ENCODE data around the gene ATRAID.

The ATRAID gene

DNA sequence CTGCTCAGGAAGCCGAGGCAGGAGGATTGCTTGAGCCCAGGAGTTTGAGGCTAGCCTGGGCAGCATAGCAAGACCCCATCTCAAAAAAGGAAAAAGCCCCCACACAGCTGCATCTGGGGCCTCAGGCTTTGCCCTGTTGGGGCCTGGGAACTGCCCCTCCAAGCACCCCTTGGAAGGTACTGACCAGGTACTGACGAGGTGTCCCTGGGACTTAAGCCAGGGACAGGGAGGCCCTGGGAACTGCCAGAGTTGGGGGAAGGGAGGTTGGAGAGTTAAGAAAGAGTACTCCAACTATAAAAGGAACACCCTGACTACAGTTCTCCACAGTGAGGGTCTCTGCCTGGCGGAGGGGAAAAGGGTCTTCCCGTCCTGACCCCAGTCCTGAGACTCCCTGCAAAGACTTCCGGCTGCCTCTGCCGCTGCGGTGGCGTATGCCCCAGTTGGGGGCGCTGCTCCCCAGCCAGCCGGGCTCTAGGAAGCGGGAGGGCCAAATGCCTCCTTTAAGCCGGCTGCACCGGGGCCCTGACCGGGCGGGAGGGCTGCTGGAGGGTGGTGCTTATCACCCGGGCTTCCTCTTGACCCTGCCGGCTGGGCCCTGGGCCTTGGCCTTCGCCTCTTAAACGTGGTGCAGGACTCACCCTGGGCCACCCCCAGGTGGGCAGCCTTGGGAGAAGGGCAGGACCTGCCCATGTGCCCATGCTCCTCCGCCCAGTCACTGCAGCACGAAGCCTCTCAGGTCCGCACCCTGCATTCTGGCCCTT, 38.2 kb downstream of the ATRAID start:
- no peak for DNase-seq (ENCODE audit: low read depth, low spot score)

DNA sequence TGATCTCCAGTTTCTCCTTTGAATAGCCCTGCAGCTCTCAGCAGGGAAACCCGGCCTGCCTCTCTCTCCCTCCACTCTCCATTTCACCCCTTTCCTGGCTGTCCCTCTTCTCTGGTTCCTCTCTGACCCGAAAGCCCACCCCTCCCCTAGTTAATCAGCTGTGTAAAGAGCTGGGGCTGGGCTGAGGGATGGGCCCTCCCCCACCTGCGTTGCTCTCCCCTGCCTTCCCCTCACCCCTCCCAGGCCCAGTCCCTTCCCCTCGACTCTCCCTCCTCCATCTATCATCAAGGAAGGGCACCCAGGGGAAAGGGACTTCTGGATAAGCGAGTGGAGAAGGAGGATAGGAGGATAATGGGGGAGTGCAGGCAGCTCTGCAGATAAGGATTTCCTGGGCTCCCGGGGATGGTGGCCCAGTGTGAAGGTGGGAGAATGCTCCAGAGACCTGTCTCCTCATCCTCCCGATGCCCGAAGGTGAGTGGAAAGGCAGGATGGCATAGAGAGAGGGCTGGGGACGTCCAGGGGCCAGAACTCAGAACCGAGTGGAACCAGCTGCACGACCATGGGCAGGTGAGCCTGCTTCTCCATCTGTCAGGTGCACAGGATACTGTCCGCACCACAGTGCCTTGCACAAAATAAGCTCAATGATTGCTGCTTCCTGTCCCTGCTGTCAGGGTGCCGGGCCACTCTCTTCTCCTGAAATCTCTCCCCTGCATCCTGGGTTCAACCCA, 39.0 kb downstream of the ATRAID start:
- DNase-seq (ENCODE audit: low read depth, low spot score), result no peak

DNA sequence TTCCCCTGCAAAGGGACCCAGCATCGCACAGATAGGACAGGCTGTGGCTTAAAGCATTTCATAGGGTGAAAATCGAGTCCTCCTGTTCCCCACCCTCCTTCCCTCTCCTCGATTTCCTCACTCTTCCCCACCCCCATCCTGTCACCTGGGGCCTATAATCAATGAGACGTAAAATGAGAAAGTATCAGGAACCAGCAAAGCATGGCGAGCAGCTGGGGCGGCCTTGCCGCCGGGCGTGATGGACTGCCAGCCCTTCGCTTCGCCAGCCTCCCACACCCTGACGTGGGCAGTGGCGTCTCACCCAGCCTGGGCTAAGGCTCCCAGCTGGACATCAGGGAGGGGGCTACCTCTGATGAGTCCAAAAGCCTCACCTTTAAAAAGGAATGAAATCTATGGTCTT, 39.9 kb downstream of the ATRAID start:
- no peak for DNase-seq (ENCODE audit: low read depth, low spot score)

DNA sequence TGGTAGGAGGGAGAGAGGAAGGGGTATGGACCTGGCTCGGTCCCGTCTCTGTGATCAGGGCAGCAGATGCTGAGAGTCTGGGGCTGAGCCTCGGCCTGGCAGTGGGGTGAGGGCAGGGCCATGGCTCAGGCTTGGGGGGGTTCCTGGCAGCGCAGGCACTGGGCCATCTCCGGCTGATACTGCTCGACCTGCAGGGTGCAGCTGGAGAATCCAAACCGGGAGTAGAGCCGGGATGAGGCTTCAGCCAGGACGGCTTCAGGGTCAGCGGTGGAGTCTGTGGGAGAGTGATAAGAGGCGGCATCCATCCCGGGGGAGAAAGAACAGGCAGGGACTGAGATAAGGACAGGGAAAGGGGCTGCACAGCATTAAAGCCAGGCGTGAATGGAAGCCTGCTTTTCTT, 43.3 kb downstream of the ATRAID start:
- no peak for DNase-seq (ENCODE audit: low read depth, low spot score)

DNA sequence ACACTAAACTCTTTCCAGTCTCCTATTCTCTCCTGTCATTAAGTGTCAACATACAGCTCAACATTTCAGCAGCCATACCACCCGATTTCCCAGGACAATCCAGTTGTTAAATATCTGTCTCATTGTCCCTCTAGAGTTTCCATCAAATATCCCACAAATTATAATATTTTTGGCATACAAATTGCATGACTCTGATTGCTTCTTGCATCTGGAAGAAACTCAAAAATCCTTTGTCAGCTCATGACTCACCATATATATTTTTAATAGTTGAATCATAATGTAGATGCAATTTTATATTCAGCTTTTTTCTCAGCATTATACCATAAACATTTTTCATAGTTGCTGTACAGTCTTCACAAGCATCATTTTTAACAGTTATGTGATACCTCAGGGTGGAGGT, 43.8 kb downstream of the ATRAID start:
- no peak for DNase-seq (ENCODE audit: low read depth, low spot score)

DNA sequence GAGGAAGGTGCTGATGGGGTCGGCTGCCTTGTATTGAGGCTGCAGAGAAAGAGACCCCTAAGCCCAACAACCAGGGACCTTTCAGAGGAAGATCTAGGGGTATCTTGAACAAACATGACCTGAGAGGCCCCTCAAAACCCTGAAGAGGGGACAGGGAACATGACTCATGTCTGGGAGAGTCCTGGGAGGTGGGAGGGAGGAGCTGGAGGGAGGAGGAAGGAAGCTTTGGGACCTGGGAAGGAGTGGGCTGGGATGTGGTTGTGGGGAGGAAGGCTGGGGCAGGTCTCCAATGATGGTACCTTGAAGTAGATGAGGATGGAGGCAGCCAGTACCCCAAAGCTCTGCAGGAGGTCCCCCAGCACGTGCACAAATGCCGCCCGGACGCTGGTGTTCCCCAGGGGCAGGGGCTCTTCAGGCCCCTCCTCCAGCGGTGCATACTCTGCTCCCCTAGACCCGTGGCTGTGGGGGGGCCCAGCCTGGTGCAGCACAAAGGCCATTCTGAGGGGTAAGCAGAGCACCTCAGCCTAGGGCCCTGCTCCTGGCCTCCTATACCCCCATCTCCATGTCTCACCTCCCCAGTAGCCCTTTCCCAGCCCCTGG, 45.1 kb downstream of the ATRAID start:
- no peak for DNase-seq (ENCODE audit: low read depth, low spot score)

DNA sequence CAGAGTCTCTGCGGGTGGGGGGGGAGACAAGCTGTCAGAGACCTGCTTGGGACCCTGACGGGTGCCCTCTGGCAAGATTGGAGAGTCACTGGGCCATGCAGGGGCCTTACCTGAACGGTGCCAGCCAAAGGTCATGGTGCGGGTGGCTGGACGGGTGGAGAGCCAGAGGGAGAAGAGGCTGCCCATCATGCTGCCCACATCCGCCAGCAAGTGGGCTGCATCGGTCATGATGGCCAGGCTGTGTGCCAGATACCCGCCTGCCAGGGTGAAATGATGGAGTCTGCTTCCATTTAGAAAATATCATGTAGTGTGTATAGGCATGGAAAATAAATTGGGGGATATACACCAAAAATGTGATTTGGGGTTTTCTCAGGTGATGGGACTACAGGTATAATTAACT, 46.2 kb downstream of the ATRAID start:
- DNase-seq (ENCODE audit: low read depth, low spot score), result no peak

DNA sequence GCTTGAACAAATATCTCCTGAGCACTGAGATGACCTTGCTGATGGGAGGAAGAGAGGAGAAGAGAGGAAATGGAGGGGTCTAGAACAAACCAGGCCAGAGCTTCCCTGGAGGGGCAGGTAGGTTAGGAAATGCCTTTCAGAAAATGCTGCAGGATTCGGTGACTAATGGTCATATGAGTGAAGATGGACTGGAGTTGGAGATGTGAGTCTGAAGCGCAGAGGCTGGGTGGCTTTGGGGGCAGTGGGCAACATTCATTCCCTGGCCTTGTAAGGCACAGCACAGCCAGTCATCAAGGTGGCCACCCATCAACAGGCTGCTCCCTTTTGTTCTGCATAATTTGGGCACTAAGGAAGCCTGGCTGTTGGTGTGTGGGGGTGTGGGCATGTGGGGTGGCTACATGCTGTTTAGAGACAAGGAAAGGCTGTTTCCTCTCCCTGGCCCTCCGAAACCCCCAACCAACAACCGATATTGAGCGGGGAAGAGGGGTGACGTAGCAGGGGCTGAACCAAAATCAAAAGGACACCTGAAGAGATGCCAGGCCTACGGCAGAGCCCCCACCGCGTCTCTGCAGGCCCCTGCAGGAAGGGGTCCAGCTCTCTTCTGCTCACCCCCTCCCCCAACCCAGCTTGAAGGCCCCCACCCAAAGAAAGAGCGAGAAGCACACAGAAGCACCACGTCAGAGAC, 49.5 kb downstream of the ATRAID start:
- DNase-seq (ENCODE audit: low read depth, low spot score), result no peak

DNA sequence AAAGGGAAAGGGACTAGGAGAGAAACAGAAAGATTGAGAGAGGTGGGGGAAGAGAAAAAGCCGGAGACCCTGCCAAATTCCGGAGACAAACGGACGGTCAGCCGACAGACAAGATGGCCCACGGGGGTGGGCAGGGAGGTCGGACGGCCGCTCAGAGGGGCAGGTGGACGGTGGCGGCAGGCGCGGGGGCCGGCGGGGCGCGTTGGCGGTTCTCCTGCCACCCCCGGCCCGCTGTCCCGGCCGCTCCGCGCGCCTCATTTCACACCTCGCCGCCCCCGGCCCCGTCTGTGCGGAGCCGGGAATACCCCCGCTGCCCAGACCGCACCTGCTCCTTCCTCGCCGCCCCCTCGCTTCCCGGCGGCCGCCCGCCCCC, 50.1 kb downstream of the ATRAID start:
- no peak for DNase-seq (ENCODE audit: low read depth, low spot score)

DNA sequence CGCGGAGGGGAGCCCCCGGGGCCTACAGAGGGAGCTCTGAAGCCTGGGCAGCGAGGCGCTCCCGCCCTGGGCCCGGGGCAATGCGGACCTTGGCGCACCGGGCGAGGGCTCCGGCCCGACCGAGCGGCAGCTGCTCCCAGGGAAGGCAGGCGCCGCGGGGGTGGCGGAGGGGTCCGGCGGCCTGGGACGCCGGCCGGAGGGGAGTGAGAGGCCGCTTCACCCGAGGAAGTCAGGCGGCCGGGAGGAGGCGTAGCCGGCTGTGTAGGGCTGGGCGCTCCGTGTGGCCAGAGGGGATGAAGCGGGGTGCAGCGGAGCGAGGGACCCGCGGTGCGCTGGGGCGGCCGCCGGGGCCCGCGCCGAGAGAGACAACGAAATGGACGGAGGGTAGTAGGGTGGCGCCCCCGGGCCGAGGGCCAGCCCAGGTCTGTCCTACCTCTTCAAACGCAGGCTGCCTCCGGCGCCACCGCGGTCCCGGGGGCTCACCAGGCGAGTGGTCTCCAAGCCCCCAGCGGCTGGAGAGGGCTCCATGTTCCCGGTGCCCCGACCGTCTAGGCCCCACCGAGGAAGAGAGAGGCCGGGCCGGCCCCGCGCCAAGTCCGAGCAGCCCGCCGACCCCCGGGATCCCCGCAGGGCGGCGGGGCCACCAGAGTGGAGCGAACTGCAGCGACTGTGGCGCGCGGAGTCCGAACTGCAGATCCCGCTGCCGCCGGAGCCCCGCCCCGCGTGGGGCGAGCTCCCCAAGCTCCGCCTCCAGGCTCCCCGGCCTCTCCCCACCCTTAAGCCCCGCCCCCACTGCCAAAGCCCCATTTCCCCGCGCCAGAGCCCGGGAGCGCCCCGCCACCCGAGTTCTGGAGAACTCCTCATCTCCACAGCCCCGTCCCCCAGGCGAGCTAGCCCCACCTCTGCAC, 50.8 kb downstream of the ATRAID start, which contains the start of gene SLC30A3:
SLC30A3 (minus strand) TSS at position 669 of the 908 bp plus-strand sequence; CDS start at position 528, 141 bp downstream.
- DNase-seq (ENCODE audit: low read depth, low spot score), result peak; percentile 31

DNA sequence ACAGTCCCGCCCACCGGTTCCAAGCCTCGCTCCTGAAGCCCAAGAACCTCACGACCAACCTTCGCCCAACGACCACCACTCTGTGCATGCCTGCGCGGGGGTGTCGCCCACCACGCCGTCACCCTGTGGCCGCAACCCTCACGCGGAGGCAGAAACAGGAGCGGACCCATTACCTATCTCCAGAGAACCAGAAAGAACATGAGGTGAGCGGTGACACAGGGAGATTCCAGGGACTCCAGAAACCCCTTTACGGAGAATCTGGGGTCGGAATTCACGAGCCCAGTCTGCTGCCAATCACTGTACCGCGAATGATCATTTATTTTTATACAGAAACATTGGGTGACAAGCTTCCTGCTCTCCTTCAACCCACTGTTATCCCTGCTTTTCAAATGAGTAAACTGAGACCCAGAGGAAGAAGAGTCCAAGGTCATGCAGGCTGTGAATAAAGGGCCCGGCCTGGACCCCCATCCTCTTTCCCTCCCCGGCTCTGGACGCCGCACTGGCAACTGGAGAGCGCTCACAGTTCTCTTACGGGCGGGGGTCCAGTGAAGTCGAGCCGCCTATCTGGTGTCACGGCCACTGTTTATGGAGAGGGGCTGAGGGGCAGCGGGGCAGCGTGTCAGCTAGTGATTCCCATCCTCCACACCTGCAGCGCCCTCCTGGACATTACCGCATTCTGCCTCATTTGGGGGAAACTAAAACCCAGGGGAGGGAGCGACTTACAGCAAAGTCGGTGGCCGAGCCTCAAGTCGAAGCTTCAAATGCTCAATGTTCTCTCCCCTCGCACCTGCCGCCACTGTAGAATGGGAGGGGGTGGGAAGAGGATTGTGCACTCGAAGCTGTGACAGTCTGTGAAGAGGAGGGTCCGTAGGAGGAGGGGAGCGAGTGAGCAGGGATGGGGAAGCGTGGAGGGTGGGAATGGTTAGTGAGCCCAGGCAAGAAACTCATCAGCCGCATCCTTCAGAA, 51.7 kb downstream of the ATRAID start:
- no peak for DNase-seq (ENCODE audit: low read depth, low spot score)

DNA sequence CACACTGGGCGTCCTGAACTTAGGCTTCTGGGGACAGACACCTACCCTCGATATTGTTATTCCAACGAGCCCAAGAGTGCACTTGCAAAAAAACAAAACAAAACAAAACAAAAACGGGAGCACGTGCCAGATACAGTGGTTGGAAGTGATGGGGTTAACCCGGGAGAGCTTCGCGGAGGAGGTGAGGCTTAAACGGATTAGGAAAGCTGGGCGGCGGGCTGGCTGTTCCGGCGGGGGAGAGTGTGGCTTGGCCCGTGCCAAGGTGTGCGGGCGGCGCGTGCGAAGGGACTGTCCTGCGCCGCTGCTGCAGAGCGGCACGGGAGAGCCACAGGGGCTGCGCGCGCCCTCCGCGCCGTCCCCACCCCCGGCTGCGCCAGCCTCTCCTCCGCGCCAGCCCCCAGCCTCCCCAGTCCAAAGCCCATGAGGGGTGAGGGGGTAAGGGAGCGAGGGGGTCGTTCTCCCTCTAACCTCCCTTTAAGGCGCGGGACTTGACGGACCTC, 52.5 kb downstream of the ATRAID start:
- DNase-seq (ENCODE audit: low read depth, low spot score), result no peak

DNA sequence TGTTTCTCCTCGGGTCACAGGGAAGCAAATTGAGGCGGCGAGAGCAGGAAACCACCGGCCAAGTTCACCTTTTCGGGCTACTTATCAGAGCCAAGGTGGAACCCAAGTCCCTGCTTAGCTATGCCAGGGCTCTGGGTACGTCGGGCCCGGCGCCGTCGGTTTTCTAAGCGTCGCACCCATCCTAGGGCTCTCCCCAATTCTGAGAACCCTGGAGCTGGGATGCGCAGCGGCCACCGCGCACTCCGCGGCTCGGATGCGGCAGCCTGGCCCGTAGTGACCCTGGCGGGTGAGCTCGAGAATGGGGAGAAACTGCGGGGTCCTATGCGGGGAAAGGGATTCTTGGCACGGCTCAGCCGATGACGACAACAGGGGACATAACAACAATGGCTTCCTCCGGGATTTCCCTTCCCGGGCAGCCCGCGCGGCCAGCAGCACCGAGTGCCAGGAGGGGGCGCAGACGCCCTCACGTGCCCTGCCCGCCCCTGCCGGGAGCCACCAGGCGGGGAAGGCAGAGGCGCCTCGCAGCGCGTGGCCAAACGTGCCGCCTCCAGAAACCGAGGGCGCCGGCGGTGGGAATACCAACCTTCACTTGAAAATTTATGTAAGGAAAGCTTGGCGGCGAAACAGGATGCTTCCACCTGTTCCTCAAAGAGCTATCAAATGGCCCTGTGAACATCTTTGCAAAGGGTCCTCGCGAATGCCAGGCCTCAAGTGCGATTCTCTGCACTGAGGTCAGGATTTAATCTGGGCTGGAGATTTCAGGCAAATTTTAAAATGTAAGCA, 53.1 kb downstream of the ATRAID start:
- DNase-seq (ENCODE audit: low read depth, low spot score), result no peak

DNA sequence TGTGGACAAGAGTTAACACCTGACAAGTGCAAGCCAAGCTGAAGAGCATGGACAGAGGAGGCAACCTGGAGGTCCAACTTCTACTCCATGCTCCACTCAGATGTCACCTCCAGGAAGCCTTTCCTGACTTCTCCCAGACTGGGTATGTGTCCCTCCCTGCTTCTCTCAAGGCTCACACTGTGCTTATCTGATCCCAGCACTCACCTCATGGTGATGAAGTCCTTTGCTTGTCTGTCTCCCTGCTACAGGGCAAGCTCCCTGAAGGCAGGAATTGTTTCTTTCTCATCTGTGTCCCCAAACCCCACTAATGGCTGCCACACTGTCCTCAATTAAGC, 53.7 kb downstream of the ATRAID start:
- DNase-seq (ENCODE audit: low read depth, low spot score), result no peak
